GM10266 (cell line): Measurements from ENCODE around the gene GMPR2.

Source experiments
- DNase-seq: peaks from one replicate; pipeline ENCODE4 v3.0.0; 2012; ENCODE audit errors: extremely low spot score
- TF ChIP-seq, protein P1 (sequence below): IDR thresholded peaks from 2 replicates; pipeline ENCODE4 v1.5.1; 2012; ENCODE audit warnings: mild to moderate bottlenecking, low read depth; ENCODE audit not compliant: control insufficient read depth, insufficient read depth; ENCODE audit errors: missing control alignments

GMPR2 gene

DNA sequence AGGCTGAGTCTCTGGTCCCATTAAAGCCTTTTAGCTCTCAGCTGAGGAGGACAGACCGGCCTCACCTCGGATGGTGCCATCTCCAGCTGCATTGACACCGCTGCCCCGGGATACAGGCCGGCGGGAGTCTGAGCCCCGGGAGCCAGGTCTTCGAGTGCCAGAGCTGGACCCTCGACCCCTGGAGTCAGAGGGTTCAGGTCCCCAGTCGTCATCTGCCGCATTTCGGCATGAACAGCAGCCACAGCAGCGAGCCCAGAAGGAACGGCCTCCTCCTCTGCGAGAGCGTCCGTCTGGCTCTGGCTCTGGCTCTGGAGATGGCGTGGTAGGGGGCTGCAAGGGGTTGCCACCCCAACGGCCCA, 29.2 kb downstream of the GMPR2 start:
- TF ChIP-seq, protein P1, sequence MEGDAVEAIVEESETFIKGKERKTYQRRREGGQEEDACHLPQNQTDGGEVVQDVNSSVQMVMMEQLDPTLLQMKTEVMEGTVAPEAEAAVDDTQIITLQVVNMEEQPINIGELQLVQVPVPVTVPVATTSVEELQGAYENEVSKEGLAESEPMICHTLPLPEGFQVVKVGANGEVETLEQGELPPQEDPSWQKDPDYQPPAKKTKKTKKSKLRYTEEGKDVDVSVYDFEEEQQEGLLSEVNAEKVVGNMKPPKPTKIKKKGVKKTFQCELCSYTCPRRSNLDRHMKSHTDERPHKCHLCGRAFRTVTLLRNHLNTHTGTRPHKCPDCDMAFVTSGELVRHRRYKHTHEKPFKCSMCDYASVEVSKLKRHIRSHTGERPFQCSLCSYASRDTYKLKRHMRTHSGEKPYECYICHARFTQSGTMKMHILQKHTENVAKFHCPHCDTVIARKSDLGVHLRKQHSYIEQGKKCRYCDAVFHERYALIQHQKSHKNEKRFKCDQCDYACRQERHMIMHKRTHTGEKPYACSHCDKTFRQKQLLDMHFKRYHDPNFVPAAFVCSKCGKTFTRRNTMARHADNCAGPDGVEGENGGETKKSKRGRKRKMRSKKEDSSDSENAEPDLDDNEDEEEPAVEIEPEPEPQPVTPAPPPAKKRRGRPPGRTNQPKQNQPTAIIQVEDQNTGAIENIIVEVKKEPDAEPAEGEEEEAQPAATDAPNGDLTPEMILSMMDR, result no peak

DNA sequence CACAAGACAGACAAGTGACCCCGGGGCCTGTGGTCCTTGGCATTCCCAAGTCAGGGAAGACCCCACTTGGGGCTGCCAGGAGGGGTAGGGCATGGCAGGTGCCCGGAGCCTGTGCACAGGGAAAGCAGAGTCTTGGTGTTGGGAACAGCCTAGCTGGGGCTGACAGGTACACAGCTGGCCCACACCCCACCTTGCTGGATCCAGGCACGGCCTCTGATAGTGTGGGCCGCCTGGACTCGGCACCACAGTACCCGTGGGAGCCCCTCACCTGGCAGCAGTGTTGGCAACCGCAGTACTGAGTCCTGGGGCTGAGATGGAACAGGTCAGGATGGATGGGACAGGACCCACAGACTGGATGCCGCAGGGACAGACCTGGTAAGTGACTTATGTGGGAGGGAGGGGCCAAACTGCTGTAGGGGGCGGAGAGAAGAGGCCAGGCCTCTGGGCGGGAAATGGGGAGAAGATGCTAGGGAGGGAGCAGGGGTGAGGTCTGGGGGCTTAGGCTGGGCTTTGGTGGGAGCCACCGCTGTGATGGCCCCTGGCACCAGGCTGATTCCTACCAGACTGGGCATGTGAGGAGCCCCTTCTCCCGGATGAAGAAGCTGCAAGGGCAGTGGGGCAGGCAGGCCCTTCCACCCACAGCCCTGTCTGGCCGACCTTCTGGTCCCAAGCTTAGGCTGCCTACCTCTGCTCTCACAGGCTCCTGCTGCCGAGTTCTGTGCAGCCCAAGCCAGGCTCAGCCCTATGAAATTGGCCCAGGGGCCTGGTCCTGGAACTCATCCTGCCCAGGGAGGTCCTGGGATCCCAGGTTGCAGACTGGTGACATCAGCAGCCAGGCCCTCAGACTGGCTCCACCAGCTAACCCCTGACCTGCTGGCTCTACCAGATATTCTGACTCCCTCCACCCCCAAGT, 30.3 kb downstream of the GMPR2 start, which contains the start of gene TGM1:
Gene TGM1 (minus strand): TSS at position 357 of the 913 bp plus-strand sequence. CDS start 825 bp downstream, outside the sequence.
- no peak for DNase-seq
- TF ChIP-seq, protein P1, result no peak

More for the DNA sequence above, 29.2 kb downstream of the GMPR2 start:
- no peak for DNase-seq

DNA sequence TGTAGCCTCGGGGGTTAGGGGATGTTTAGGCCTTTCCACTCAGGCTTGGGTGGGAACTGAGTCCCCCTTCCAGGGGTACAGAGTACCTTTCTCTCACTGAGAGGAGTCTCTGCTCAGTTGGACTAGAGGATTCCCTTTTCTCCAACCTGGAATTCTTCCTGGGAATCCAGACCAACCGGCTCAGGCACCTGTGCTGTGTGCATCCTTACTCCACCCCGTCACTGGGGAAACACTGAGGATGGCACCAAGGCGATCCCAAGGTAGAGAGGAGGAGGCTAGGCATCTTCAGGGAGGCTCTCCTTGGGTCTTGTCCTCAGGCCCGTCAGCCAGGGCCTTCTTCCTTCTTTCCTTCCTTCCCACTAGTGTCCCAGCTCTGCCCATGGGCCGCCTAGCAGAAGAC, 31.1 kb downstream of the GMPR2 start:
- TF ChIP-seq, protein P1, result no peak
- DNase-seq, result no peak

DNA sequence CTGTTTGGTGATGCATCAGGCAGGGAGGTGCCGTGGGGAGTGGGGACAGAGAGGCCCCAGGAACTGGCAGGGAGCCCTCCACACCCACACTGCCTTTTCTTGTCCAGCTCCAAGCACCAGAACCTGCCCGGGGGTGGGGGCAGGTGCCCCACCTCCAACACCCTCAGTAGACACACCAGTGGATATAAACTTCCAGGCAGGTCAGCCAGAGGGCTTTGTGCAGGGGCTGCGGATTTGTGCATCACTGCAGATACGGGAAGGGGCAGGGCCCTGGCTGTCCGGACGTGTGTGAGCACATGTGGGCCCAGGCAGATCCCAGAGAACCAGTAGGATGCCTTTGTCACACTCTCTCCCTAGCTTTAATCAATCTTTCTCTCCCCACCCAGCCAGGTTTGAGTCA, 31.6 kb downstream of the GMPR2 start:
- no peak for DNase-seq
- TF ChIP-seq, protein P1, result no peak

DNA sequence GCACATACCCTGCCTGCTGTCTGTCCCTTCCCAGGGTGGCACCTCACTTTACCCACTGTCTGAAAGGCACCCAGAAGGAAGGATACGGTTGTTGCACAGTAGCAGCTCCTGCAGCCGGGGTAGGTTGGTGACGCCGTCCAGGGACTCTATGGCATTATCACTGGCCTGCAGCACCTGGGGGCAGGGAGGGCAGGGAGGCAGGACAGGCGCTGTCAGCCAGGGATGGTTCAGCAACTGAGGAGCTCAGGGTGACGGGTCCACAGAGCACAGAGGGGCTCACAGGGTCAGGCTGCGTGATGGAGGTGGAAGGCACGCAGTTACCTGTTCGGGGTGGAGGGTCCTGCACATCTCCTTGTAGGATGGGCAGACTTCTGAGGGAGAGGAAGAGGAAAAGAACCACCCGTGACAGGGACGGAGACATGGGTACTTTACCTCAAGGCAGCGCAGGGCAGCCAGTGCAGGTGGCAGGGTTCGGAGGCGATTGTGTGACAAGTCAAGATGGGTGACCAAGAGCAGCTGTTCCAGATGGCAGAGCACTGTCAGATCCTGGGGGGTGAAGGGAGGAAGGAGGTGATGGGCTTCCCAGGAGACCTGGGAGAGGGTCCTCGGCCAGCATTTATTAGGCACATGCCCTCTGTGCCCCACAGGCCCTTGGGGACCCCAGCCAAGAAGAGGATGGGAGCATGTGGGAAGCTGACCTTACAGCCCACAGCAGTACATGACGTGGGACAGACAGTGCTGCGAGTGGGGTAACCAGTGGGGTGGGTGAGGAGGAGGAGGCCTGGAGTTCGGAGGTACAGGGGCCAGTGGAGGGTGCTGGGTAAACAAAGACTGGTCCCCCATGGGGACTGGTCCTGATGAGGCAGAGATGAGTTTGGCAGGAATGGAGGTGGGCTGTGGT, 33.9 kb downstream of the GMPR2 start:
- DNase-seq, result no peak
- TF ChIP-seq, protein P1, result no peak

DNA sequence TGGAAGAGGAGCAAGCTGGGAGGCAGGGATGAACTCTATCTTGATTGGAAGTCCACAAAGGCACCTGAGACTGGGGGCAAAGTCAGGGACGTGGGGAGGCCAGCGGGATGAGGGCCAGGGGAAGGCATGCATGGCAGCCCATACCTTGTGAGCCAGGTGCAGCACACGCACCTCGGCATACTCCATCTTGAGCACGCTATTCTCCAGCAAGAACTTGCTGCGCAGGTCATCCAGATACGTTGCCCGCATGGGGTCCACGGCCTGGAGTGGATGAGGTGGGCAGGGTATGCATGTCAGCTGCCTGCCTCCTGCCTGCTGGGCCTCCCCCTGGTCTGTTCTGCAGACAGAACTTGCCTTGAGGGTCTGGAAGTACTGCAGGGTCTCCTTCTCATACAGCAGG, 34.8 kb downstream of the GMPR2 start:
- no peak for DNase-seq
- TF ChIP-seq, protein P1, result no peak

DNA sequence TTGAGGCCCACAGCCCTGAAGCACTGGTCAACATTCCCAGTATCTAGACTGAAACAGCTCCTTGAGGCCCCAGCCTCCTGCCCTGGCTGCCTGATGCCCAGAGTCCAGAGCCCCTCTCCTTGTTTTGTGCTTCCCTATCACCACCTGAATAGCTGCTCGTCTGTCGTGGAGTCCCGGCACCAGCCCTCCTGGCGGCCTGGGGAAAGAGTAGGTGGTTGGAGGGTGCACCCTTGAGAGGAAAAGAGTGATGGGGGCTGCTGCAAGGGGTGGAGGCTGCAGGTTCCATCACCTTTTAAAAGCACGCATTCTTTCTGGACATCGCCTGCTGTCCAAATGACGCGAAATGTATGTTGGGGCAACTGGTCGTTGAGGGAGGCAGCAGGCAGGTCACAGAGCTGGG, 35.5 kb downstream of the GMPR2 start:
- TF ChIP-seq, protein P1, result no peak
- no peak for DNase-seq
